Prostate gland (tissue), 2 donors: Measurements from ENCODE around the gene RBM19.

ENCODE experiments used
- CTCF ChIP-seq, 4 experiments: fragments of 200-600 bp in 2 of 4; fragments of 450-650 bp in 2 of 4; sonication (generic) in 2 of 4; IDR thresholded peaks; 1 replicate in 3 of 4; 2 replicates in 1 of 4; pipeline ENCODE4 v1.5.1; 2016 to 2019; ENCODE audit warnings: antibody characterized with exemption in 4 of 4, mild to moderate bottlenecking in 2 of 4, moderate library complexity in 2 of 4
- POLR2A ChIP-seq: fragments of 450-650 bp; IDR thresholded peaks from one replicate; pipeline ENCODE4 v1.6.1; 2016; ENCODE audit warnings: antibody characterized with exemption, mild to moderate bottlenecking
- POLR2AphosphoS5 ChIP-seq: sonication (generic); formaldehyde crosslinking; IDR thresholded peaks from one replicate; pipeline ENCODE4 v1.6.1; 2017; ENCODE audit warnings: antibody characterized with exemption

GRCh38 chr12:113863455-113863845 is 102.7 kb downstream of the RBM19 start:
- TF ChIP-seq CTCF (IDR thresholded peaks at IDR 0.05) (no peak), POLR2AphosphoS5 (no peak), POLR2A (no peak)
